HG03571 (cell line): Measurements from ENCODE around the gene KRTAP5-6.

ENCODE experiments used
- ATAC-seq: cut with Tn5 transposase; IDR thresholded peaks from one replicate; pipeline ENCODE4 v1.9.1; 2021; ENCODE audit not compliant: unreplicated experiment

KRTAP5-6 gene

DNA sequence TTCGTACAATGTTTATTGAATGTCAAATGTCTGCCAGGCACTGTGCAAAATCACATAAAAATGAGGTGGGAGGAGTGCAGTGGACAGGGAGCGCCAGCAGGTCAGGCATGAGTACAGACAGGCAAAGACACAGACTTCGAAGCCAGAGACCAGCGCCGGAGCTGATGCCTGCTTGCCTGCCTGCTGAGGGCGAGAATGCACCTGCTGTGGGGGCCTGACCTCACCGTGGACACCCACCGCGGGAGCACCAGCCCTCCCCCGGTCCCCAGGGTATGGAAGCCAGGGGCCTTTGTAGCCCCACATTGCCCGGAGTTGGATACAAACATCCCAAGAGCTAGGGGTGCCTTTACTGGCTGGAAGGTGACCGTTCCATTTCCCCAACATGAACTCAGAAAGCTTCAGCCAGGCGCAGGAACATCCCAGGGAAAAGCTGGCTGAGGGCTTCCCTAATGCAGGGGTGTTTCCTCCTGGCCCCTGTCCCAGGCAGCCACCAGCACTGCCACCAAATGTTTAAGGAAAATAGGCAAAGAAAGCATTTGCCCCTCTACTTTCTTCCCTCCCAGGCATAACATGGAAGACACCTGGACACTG lies 35.5 kb downstream of the KRTAP5-6 start:
- ATAC-seq, result no peak

DNA sequence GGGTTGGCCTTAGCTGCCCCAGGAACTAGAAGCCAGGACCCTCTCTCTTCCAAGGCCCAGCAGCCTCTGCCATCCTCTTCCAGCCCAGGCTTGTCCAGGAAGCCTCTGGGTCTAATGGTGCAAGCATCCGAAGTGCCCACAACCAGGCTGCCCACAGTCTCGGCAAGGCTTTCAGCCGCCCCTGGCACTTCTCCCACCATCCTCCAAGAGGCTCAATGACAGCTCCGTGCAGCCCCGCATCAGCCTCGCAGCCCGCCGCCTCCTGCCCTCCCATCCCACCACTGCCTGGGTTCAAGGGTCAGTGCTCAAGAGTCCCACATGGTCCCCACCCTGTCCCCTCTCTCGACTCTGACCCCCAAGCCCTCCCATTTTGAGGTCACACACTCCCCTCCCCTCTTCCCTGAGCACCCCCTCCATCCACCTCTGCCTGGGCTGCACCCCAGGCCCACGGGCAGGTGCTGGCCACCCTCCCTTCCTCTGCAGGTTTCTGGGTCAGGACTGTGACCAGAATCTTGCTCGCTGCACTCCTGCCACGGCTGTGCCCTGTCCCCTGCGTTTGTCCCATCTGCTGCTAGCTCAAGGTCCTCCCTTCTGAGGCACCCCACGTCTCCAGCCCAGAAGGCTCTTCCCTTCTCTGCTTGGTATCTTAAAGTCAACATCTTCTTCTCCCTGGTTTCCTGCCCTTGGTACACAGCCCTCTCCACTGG lies 36.2 kb downstream of the KRTAP5-6 start:
- no peak for ATAC-seq

DNA sequence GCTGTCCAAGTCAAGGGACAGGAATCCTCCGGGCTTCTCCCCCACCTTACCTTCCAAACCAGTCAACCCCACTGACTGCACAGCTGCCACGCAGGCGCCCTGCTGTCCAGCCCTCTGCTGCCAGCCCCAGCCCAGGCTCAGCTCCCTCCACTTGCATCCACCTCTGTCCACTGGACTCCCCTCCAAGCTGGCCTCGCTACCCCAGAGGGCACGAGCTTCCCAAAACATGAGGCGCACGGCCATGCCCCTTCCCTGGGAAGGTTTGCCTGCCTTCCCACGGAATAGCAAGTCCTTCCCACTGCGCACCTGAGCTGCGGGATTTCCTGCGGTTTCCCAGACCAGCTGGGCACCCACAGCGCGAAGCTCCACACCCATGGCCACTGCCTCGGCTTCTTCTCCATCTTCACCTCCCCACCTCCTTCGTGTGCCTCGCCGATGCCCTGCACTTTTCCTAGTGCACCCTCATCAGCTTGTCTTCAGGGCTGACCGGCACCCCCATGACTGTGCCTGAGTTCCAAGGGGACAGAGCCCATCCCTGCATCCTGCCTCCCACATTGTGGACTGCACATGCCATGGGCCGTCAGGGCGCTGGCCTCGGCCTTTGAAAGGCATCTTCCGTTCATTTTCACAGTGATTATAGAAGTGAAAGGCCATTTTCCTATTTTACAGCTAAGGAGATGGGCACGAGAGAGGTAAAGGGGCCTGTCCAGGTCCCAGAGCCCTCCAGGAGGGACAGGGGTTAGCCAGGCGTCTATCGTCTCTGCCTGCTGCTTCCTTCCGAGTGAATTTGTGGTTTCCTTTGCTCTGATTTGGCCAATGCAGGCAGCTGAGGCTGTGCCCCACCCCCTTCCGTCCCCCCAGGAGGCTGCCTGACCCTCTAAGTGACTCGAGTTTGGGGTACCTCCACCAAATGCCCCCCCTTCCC lies 37.0 kb downstream of the KRTAP5-6 start:
- no peak for ATAC-seq

DNA sequence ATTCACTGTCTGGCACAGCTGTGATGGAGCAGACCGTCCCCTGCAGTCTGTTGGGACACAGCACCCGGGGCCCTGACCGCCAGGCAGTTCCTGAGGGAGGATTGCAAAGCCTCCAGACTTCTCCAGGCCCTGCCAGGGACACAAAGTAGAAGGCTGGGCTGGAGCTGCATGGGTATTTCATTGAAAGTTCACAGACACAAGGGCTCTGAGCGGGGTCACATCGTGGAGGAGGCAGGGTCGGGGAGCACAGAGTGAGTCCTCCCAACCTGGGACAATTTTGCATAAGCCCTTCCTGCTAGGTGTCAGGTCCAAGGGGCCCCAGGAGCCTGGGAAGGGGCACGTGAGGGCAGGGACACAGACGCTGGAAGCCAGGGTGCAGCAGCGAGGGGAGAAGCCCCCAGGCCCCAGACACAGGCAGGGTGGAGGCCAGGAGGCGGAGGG lies 37.7 kb downstream of the KRTAP5-6 start:
- ATAC-seq, result no peak

DNA sequence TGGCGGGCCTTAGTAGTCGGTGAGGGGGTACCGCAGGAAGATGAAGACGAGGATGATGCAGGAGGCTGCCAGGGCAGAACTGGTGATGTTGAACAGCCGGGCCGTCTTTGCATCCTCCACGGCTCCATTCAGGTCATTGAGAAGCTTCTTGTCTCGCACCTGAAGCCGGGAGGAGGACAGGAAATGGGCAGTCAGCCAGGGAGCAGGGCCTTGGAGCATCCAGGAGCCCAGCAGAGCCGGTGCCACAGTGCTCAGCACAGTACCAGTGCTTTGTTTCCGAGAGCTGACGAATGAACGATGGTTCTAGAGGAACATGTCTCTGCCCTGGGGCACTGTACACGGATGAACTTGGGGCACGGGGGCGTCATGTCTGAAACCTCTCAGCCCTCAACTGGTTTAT lies 38.3 kb downstream of the KRTAP5-6 start:
- ATAC-seq, result no peak

DNA sequence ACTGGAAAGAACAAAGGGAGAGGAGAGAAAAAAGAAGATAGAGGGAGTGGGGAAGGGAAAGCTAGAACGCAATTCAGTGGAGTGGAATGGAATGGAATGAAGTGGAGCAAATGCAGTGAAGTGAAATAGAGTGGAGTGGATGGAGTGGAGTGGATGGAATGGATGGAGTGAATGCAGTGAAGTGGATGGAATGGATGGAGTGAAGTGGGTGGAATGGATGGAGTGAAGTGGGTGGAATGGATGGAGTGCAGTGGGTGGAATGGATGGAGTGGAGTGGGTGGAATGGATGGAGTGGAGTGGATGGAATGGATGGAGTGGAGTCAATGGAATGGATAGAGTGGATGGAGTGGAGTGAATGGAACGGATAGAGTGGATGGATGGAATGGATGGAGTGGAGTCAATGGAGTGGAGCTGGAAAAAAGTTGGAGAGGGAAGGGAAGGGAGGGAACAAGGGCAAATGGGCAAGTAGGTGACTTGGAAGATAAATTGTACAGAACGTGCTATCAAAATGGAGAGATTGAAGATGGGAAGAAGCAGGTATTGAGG lies 39.5 kb downstream of the KRTAP5-6 start:
- ATAC-seq, result no peak

DNA sequence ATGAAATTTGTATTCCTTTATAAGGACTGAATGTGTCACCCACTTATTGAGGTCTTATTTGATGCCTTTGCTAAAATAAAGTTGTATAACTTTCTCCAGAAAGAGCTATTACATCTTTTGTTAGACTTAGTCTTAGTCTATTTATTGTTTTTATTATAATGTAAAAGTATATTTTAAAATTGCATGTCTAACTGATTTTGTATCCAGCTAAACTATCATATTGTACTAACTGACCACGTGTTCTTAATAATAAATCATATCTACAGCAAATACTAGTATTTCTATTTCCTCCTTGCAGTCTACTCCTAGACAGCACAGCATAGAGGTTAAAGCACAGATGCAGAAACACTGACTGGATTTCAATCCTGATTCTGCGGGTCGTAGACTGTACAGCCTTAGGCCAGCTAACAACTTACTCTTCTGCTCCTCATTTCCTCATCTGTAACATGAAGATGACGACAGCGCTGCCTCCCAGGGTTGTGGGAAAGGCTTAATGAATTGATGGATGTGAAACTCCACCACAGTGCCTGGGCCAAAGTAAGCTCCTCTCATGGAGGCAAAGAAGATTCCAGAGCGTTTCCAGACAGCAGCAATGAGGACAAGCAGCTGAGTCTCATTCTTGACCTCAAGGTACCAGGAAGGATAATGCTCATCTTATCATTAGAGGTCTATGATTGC lies 40.2 kb downstream of the KRTAP5-6 start:
- ATAC-seq, result no peak

DNA sequence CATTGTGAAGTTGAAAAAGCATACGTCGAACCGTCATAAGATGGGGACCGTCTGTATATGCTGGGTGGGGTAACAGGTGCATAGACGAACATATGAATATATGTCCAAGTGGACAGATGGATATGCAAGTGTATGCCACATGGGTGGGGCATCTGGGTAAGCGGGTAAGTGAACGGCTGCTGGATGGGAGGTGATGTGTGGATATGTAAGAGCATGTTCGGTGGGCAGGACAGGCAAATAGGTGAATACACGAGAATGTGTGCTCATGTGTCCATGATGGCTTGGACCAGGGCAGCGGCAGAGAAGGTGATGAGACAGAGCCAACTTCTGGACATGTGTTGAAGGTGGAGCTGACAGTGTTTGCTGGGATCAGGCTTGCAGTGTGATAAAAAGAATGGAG lies 41.4 kb downstream of the KRTAP5-6 start:
- no peak for ATAC-seq

DNA sequence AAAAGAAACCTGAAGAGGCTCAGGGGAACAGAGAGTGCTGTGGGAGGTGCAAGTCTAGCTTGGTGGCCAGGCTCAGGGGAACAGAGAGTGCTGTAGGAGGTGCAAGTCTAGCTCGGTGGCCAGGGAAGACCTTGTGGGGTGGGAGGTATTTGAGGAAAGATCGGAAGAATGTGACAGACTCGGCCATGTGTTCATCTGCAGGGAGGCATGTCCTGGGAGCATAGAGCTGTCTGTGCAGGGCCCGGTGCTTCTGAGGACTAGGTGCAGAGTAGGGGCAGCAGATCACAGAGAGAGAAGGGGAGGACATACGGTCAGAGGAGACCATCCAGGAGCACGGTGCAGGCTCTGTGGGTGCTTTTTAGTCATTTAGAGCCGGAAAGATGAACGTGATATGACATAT lies 42.6 kb downstream of the KRTAP5-6 start:
- no peak for ATAC-seq

DNA sequence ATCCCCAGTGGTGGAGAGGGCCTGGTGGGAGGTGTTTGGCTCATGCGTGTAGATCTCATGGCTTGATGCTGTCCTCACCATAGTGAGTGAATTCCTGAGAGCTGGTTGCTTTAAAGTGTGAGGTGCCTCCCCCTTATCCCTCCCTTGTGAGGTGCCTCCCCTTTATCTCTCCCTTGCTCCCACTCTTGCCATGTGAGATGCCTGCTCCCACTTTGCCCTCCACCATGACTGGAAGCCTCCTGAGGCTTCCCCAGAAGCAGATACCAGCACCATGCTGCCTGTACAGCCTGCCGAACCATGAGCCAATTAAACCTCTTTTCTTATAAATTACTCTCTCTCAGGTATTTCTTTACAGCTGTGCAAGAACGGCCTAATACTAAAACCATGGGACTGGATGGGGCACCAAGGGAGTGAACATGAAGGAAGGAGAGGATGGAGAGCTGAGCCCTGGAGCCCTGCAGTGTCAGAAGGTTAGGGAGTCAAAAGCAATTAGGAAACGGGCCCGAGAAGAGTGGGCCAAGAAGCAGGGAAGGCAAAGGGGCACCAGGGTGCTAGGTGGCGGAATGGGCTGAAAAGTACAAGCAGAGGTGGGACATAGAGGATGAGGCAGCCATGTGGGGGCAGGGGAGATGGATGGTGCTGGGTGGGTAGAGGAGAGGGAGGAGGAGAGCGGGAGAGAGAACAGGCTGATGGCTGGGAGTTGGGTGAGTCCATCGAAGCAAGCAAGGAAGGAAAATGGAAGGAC lies 44.0 kb downstream of the KRTAP5-6 start:
- ATAC-seq, result no peak

DNA sequence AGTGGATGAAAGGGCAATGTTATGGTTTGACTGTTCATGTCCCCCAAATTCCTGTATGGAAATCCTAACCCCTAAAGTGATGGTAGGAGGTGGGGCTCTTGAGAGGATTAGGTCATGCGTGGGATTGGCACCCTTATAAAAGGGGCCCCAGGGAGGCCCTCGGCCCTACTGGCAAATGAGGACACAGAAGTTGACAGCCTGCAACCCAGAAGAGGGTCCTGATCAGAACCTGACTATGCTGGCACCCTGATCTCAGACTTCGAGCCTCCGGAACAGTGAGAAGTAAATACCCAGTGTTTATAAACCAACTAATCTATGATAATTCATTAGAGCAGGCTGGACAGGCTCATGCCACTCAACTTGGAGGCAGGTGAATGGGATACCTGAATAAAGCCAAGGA lies 44.7 kb downstream of the KRTAP5-6 start:
- no peak for ATAC-seq

DNA sequence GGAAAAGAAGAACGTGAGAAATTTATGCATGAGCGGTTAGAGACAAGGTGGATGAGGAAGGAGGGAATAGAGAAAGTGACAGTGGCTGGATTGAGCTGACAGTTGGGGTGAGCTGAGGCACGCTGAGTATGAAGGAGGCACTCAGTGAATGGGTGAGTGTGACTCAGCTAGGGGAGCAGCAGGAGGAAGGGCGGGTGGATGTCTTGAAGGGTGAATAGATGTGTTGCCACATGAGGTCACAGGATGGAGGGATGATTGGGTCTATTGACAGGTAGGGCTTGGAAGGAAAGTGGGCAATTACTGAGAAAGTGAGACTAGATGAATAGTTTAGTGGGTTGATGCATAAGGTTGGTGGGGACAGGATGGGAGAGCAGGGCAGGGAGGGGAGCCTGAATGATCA lies 45.4 kb downstream of the KRTAP5-6 start:
- no peak for ATAC-seq

DNA sequence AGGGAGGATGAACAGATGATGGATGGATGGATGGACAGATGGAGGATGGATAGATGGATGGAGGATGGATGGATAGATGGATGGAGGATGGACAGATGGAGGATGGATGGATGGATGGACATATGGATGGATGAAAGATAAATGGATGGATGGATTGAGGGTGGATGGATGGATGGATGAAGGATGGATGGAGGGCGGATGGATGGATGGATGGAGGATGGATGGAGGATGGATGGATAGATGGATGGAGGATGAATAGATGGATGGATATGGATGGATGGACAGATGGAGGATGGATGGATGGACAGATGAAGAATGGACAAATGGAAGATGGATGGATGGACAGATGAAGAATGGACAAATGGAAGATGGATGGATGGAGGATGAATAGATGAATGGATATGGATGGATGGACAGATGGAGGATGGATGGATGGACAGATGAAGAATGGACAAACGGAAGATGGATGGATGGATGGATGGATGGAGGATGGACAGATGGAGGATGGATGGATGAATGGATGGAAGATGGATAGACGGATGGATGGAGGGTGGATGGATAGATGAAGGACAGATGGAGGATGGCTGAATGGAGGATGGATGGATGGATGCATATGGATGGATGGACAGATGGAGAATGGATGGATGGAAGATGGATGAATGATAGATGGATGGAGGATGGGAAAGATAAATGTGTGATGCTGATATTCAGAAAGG lies 46.0 kb downstream of the KRTAP5-6 start:
- ATAC-seq, result no peak

DNA sequence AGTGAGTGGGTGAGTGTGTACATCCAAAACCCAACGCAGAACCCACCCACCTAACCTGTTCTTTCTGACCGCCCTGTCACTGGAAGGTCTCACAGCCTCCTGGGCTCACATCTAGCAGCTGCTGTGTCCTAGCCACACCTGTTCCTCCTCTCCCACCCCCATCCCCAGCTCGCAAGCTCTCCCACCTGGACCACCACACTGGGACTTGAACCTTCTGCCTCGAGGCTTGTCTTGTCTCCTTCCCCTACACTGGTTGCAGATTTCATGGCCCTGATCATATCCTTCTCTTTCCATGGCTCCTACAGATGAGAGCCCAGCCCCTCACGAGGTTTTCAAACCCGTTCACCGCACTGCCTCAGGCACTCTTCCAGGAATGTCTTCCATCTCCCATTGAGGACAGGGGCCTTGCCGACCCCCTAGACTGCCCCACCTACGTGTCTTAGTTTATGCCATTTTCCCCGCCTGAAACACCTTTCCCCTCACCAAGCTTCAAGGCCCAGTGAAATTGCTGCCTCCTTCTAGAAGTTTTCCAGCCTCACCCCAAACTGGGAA lies 46.7 kb downstream of the KRTAP5-6 start:
- no peak for ATAC-seq

DNA sequence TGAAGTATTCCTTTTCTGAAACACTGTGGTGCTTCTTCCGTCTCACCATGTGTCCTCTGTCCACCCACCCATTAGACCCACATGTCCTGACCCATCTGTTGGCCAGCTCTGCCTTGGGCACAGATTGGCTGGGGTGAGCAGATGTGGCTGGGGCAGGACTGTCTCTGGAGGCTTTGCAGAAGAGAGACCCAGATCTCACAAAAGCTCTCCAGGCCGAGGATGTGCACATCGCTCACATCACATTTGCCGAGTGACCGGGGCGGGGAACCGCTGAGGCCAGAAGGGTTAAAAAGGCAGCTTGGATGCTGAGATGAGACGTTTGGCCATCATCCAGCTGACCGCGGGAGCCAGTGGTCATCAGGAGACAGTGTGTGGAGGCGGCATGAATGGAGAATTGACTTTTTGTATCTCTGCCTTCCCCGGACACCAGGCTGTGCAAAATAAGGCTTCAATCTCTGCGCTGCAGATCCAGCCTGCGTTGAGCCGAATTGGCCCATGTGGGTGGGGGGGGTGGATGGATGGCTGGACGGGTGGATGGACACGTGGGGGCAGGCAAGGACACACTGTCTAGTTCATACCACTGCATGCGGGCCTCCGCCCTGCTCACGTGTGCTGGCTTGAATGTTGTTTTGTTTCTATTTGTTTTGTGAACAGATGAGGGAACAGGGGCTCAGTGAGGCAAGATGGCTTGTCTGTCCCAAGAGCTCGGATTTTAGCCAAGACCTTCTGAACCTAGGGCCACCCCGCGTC lies 47.3 kb downstream of the KRTAP5-6 start:
- ATAC-seq, result no peak

DNA sequence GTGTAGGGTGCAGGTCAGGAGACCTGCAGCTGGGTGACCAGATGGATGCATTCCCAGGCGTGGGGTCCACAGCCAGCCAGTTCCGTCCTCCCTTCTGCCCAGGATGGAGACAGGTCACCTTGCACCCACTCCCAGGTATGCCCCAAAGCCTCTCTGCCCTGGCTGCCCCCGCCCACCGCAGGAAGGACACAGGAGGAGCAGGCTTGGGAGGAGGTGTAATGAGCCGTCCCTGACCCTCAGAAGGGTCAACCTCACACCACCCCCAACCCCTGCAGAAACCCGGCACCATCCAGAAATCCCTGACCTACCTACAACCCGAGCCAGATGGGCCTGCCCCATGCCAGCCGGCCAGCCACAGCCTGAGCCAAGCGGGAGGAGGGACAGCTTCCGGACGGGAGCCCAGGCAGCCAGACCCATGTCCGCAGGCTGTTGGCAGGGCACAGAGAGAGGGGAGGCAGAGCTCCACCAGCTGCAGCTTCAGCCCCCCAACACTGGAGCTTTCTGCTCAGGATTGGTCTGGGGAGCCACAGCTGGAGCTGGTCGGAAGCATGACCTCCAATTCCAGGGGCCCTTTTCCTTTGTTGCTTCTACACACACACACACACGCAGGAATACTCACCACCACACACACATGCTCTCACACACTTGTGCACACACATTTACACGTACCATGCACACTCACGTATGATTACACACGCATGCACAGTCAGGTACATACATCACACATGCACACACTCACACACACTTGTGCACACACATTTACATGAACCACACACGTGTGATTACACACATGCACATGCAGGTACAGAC lies 48.1 kb downstream of the KRTAP5-6 start:
- ATAC-seq, result no peak

DNA sequence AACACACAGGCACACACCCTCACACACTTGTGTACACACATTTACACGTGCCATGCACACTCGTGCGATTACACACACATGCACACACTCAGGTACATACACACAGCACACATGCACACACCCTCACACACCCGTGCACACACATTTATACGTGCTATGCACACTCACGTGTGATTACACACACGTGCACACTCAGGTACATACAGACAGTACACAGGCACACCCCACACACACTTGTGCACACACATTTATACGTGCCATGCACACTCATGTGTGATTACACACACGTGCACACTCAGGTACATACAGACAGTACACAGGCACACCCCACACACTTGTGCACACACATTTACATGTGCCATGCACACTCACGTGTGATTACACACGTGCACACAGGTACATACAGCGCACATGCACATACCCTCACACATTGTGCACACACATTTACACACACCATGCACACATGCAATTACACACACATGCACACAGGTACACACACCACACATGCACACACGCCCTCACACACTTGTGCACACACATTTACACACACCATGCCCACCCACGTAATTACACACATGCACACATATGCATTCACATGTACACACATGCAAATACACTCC lies 48.8 kb downstream of the KRTAP5-6 start:
- ATAC-seq, result no peak
